ENCODE results near the gene CNKSR1.

GRCh38 chr1:26200413-26200812 is 23.1 kb downstream of the CNKSR1 start:
- TF ChIP-seq POLR2A (IDR thresholded peaks at IDR 0.05; ENCODE audit: insufficient read depth in 1 of 2, low read depth in 2 of 2, low read length in 2 of 2): no peak
- TF ChIP-seq MAX (IDR thresholded peaks at IDR 0.05): no peak
- TF ChIP-seq, protein P1, sequence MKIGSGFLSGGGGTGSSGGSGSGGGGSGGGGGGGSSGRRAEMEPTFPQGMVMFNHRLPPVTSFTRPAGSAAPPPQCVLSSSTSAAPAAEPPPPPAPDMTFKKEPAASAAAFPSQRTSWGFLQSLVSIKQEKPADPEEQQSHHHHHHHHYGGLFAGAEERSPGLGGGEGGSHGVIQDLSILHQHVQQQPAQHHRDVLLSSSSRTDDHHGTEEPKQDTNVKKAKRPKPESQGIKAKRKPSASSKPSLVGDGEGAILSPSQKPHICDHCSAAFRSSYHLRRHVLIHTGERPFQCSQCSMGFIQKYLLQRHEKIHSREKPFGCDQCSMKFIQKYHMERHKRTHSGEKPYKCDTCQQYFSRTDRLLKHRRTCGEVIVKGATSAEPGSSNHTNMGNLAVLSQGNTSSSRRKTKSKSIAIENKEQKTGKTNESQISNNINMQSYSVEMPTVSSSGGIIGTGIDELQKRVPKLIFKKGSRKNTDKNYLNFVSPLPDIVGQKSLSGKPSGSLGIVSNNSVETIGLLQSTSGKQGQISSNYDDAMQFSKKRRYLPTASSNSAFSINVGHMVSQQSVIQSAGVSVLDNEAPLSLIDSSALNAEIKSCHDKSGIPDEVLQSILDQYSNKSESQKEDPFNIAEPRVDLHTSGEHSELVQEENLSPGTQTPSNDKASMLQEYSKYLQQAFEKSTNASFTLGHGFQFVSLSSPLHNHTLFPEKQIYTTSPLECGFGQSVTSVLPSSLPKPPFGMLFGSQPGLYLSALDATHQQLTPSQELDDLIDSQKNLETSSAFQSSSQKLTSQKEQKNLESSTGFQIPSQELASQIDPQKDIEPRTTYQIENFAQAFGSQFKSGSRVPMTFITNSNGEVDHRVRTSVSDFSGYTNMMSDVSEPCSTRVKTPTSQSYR (CRISPR knock-in tag; IDR thresholded peaks at IDR 0.05; ENCODE audit: borderline replicate concordance): no peak
- TF ChIP-seq ETV5 (CRISPR knock-in tag; IDR thresholded peaks at IDR 0.05; ENCODE audit: borderline replicate concordance): no peak
- no peak for TF ChIP-seq CTCF (CRISPR knock-in tag; IDR thresholded peaks at IDR 0.05)
- no peak for TF ChIP-seq NFIC (IDR thresholded peaks at IDR 0.05; ENCODE audit: low read length)

Measured in HepG2 (cell line).